ENCODE results near the gene POLR2C. TPM values are rescaled to one million over a fixed set of nuclear protein-coding genes. Genes with fewer than 3 reads are reported as not detected.

POLR2C gene
- total and polyA plus RNA-seq, 2 of the 13 experiments (the other 11 are each of a cell fraction or from before 2014, with no cell fraction given), result 104 to 216 TPM

DNA sequence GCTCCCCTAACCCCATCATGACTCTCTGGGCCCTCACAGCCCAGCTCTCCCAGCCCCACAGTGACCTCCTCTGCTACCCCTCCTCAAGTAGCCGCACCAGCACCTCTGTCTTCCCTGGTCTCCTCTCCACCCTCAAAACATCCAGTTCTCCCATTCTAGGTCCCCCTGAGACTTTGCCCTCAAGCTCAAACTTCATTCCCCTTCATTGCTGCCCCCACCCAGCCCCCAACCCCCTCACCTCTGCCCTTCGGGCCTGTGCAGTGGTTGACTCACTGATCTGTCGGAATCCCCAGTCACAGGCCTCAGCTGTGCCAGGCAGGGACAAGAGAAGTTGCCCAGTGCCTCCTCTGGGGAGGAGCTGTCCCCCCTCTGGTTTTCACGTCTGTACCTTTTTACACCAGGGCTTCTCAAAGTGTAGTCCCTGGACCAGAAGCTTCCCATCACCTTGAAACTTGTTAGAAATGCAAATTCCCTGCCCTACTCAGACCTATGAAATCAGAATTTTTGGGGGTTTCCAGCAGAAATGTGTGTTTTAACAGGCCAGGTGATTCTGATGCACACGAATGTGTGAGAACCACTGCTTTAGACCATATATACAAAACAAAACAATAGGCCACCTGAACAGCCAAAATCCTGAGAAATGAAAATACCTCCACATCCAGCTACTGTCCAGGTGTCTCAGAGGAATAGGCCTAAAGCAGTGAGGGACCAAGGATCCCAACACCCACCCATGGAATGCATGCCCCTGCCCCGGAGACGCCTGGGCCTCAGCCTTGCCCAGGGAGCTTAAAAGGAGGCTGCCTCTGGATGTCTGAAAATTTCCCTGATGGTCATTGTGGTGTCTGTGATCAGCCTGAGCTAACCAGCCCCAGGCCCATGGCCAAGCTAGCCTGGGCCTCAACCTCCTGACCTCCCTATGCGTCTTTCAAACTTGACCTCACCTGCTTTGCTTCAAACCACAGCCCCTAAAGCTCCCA lies 24.7 kb downstream of the POLR2C start (continued):
- TF ChIP-seq KAT7 (CRISPR knock-in tag; IDR thresholded peaks at IDR 0.05; ENCODE audit: borderline replicate concordance) (no peak), ZNF142 (CRISPR knock-in tag; IDR thresholded peaks at IDR 0.05) (no peak), ARNT2 (CRISPR knock-in tag; IDR thresholded peaks at IDR 0.05; ENCODE audit: low read depth) (no peak), SAP130 (CRISPR knock-in tag; IDR thresholded peaks at IDR 0.05; ENCODE audit: low read depth) (no peak; the same call in 1 of the 2 replicates), ARID3A (IDR thresholded peaks at IDR 0.05; ENCODE audit: low read depth, low read length) (no peak), DPF2 (CRISPR knock-in tag; IDR thresholded peaks at IDR 0.05; ENCODE audit: borderline replicate concordance, low read depth) (no peak), NAIF1 (CRISPR knock-in tag; IDR thresholded peaks at IDR 0.05; ENCODE audit: borderline replicate concordance) (no peak), MXI1 (IDR thresholded peaks at IDR 0.05; ENCODE audit: borderline replicate concordance, low read depth, low read length) (no peak), ELF3 (CRISPR knock-in tag; IDR thresholded peaks at IDR 0.05) (no peak), ZBTB3 (CRISPR knock-in tag; IDR thresholded peaks at IDR 0.05; ENCODE audit: borderline replicate concordance, low read depth) (no peak), KDM1A (CRISPR knock-in tag; IDR thresholded peaks at IDR 0.05) (no peak), MIER3 (CRISPR knock-in tag; IDR thresholded peaks at IDR 0.05; ENCODE audit: borderline replicate concordance) (no peak)
- TF ChIP-seq, protein P1, sequence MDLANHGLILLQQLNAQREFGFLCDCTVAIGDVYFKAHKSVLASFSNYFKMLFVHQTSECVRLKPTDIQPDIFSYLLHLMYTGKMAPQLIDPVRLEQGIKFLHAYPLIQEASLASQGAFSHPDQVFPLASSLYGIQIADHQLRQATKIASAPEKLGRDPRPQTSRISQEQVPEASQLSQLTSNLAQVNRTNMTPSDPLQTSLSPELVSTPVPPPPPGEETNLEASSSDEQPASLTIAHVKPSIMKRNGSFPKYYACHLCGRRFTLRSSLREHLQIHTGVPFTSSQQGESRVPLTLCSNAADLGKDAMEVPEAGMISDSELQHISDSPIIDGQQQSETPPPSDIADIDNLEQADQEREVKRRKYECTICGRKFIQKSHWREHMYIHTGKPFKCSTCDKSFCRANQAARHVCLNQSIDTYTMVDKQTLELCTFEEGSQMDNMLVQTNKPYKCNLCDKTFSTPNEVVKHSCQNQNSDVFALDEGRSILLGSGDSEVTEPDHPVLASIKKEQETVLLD (CRISPR knock-in tag; IDR thresholded peaks at IDR 0.05; ENCODE audit: low read depth), result 0 out of 2 replicates have a peak, but pooled peaks have one; percentile 4
- TF ChIP-seq, protein P2, sequence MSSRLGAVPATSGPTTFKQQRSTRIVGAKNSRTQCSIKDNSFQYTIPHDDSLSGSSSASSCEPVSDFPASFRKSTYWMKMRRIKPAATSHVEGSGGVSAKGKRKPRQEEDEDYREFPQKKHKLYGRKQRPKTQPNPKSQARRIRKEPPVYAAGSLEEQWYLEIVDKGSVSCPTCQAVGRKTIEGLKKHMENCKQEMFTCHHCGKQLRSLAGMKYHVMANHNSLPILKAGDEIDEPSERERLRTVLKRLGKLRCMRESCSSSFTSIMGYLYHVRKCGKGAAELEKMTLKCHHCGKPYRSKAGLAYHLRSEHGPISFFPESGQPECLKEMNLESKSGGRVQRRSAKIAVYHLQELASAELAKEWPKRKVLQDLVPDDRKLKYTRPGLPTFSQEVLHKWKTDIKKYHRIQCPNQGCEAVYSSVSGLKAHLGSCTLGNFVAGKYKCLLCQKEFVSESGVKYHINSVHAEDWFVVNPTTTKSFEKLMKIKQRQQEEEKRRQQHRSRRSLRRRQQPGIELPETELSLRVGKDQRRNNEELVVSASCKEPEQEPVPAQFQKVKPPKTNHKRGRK (CRISPR knock-in tag; IDR thresholded peaks at IDR 0.05), result no peak
- TF ChIP-seq, protein P3, sequence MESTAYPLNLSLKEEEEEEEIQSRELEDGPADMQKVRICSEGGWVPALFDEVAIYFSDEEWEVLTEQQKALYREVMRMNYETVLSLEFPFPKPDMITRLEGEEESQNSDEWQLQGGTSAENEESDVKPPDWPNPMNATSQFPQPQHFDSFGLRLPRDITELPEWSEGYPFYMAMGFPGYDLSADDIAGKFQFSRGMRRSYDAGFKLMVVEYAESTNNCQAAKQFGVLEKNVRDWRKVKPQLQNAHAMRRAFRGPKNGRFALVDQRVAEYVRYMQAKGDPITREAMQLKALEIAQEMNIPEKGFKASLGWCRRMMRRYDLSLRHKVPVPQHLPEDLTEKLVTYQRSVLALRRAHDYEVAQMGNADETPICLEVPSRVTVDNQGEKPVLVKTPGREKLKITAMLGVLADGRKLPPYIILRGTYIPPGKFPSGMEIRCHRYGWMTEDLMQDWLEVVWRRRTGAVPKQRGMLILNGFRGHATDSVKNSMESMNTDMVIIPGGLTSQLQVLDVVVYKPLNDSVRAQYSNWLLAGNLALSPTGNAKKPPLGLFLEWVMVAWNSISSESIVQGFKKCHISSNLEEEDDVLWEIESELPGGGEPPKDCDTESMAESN (CRISPR knock-in tag; conservative IDR thresholded peaks at IDR 0.05), result no peak
